ENCODE results near the gene SYNGR1. TPM values are rescaled to one million over a fixed set of nuclear protein-coding genes. Genes with fewer than 3 reads are reported as not detected.

Gene SYNGR1
- total and polyA plus RNA-seq, 8 donors = 0.45 to 18.1 (median 6.4) TPM

GRCh38 chr22:39363751-39364515, 14.1 kb downstream of the SYNGR1 start:
- H3K9me3 ChIP-seq = no peaks in the 10 kb centered on the region
- H3K27ac ChIP-seq = peak overlapping the region in 1 of 5 donors; percentile 25
- H3K27me3 ChIP-seq = no peaks in the 10 kb centered on the region
- intact Hi-C loops (cut with DNase I; ENCODE audit: low total_unique reads) = no loop called here
- no peak overlapping the region for H3K4me3 ChIP-seq
- peaks cover 0 to 11% (median under 1%) of the 10 kb centered on the region in 4 donors for H3K36me3 ChIP-seq
- WGBS, 5 donors = 60 to 67% (median 63%) methylated on average over 6 to 19 of the region's 19 CpGs
- peaks cover 0 to 27% (median 15%) of the 10 kb centered on the region in 4 donors for H3K4me1 ChIP-seq
- no peak for TF ChIP-seq POLR2AphosphoS5 (IDR thresholded peaks at IDR 0.05)
- no peak for TF ChIP-seq POLR2A (IDR thresholded peaks at IDR 0.05)
- TF ChIP-seq EP300 (IDR thresholded peaks at IDR 0.05) = no peak
- TF ChIP-seq CTCF (IDR thresholded peaks at IDR 0.05) = no peak
- peak in 1 of 2 donors; percentile 45 for DNase-seq

GRCh38 chr22:39364714-39365491, 15.1 kb downstream of the SYNGR1 start:
- peak overlapping the region in 1 of 5 donors; percentile 25 for H3K27ac ChIP-seq
- intact Hi-C loops (cut with DNase I; ENCODE audit: low total_unique reads) = no loop called here

GRCh38 chr22:39365492-39365780, 15.6 kb downstream of the SYNGR1 start:
- 76 to 94% (median 79%) methylated on average over 3 of the region's 3 CpGs for WGBS, 5 donors
- Histone ChIP-seq H3K27me3 (no peaks in the 10 kb centered on the region), H3K36me3 (peaks cover 0 to 9% (median 0%) of the 10 kb centered on the region in 4 donors), H3K27ac (no peak overlapping the region), H3K9me3 (no peaks in the 10 kb centered on the region), H3K4me3 (no peak overlapping the region), H3K4me1 (peaks cover 0 to 27% (median 15%) of the 10 kb centered on the region in 4 donors)
- no peak for DNase-seq
- intact Hi-C loops (cut with DNase I; ENCODE audit: low total_unique reads) = no loop called here
- no peak for TF ChIP-seq POLR2AphosphoS5 (IDR thresholded peaks at IDR 0.05)
- no peak for TF ChIP-seq POLR2A (IDR thresholded peaks at IDR 0.05)
- TF ChIP-seq CTCF (IDR thresholded peaks at IDR 0.05) = no peak
- no peak for TF ChIP-seq EP300 (IDR thresholded peaks at IDR 0.05)

More at GRCh38 chr22:39364714-39365491, 15.1 kb downstream of the SYNGR1 start:
- Histone ChIP-seq H3K9me3 (no peaks in the 10 kb centered on the region), H3K27me3 (no peaks in the 10 kb centered on the region), H3K4me3 (no peak overlapping the region), H3K4me1 (peaks cover 0 to 27% (median 15%) of the 10 kb centered on the region in 4 donors), H3K36me3 (peaks cover 0 to 9% (median 0%) of the 10 kb centered on the region in 4 donors)
- no peak for DNase-seq
- TF ChIP-seq EP300 (IDR thresholded peaks at IDR 0.05) = no peak
- TF ChIP-seq POLR2A (IDR thresholded peaks at IDR 0.05) = no peak
- no peak for TF ChIP-seq CTCF (IDR thresholded peaks at IDR 0.05)
- no peak for TF ChIP-seq POLR2AphosphoS5 (IDR thresholded peaks at IDR 0.05)
- WGBS, 5 donors = 59 to 75% (median 63%) methylated on average over 11 of the region's 11 CpGs

- peaks cover 0 to 6% (median 0%) of the 10 kb centered on the region in 4 donors for H3K9me3 ChIP-seq
- intact Hi-C loops (cut with DNase I; ENCODE audit: low total_unique reads) = no loop called here
- H3K36me3 ChIP-seq = peaks cover 0 to 9% (median 0%) of the 10 kb centered on the region in 4 donors
- no peak overlapping the region for H3K27ac ChIP-seq
- TF ChIP-seq POLR2AphosphoS5 (IDR thresholded peaks at IDR 0.05) (no peak), POLR2A (IDR thresholded peaks at IDR 0.05) (no peak), CTCF (IDR thresholded peaks at IDR 0.05) (no peak), EP300 (IDR thresholded peaks at IDR 0.05) (no peak)
- no peaks in the 10 kb centered on the region for H3K27me3 ChIP-seq
- WGBS, 5 donors = 72 to 90% (median 79%) methylated on average over 8 to 9 of the region's 9 CpGs
- no peak for DNase-seq
- peaks cover 0 to 27% (median 15%) of the 10 kb centered on the region in 4 donors for H3K4me1 ChIP-seq
- H3K4me3 ChIP-seq = no peak overlapping the region
Observed at GRCh38 chr22:39367035-39367434, 17.2 kb downstream of the SYNGR1 start.

Measured in stomach (tissue), 9 donors.